ENCODE measurements around the gene KIAA1755. TPM values are rescaled to one million over a fixed set of nuclear protein-coding genes. Genes with fewer than 3 reads are reported as not detected.

KIAA1755 gene
- polyA plus RNA-seq, 1 donor from 2014 or later = not detected

DNA sequence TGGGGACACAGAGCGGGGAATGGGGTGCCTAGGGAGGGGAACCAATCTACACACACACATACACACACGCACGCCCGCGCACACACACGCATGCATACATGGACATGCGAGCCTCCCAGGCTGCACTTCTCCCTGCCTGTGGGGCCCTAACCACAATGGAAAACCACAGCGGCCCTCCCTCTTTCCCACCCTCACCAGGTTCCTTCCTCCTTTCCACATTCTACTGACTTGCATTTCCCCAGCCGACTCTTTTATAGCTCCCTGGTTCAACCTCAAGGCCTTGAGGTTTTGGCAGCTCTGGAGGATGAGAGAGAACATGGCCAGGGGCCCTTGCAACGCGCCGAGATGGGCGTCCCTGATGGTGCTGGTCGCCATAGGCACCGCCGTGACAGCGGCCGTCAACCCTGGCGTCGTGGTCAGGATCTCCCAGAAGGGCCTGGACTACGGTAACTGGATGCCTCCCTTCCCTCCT is 43.4 kb upstream of the KIAA1755 start, which contains the start of gene BPI:
TSS of gene BPI (plus strand) at position 249 of the 472 bp plus-strand sequence. CDS start at position 317, 68 bp downstream.
- Histone ChIP-seq H3K36me3 (ENCODE audit: insufficient read depth, low read length) (no peaks in the 10 kb centered on the region), H3K9ac (ENCODE audit: low read length) (no peak within 1 kb of the TSS), H3K27me3 (ENCODE audit: insufficient read depth, low read depth, low read length) (no peaks in the 10 kb centered on the region), H3K79me2 (replicated peaks; ENCODE audit: insufficient read depth, low read length) (no peaks in the 10 kb centered on the region), H3K9me2 (ENCODE audit: insufficient read depth, low read length) (no peaks in the 10 kb centered on the region), H4K20me1 (ENCODE audit: insufficient read depth) (no peaks in the 10 kb centered on the region), H3F3A (ENCODE audit: insufficient read depth, low read length, poor library complexity, severe bottlenecking) (no peaks in the 10 kb centered on the region), H2AFZ (ENCODE audit: low read depth, low read length) (no peak within 1 kb of the TSS), H3K27ac (ENCODE audit: low read length) (no peak within 1 kb of the TSS), H3K4me3 (ENCODE audit: low read length) (peak within 1 kb of the TSS; percentile 34), H3K9me3 (ENCODE audit: low read length) (no peaks in the 10 kb centered on the region), H3K4me2 (ENCODE audit: low read length) (no peak within 1 kb of the TSS)
- TF ChIP-seq POLR2AphosphoS5 (IDR thresholded peaks at IDR 0.05) (no peak), EP300 (conservative IDR thresholded peaks at IDR 0.05; ENCODE audit: poor library complexity, severe bottlenecking) (no peak), SMC3 (conservative IDR thresholded peaks at IDR 0.05; ENCODE audit: poor library complexity) (no peak), TAF1 (IDR thresholded peaks at IDR 0.05; ENCODE audit: low read depth) (no peak), MXI1 (conservative IDR thresholded peaks at IDR 0.05; ENCODE audit: poor library complexity, severe bottlenecking) (no peak), EZH2 (IDR thresholded peaks at IDR 0.05; ENCODE audit: borderline replicate concordance, insufficient read depth, low read length, poor library complexity, severe bottlenecking) (no peak), RAD21 (conservative IDR thresholded peaks at IDR 0.05) (no peak)
- TF ChIP-seq, protein P1, sequence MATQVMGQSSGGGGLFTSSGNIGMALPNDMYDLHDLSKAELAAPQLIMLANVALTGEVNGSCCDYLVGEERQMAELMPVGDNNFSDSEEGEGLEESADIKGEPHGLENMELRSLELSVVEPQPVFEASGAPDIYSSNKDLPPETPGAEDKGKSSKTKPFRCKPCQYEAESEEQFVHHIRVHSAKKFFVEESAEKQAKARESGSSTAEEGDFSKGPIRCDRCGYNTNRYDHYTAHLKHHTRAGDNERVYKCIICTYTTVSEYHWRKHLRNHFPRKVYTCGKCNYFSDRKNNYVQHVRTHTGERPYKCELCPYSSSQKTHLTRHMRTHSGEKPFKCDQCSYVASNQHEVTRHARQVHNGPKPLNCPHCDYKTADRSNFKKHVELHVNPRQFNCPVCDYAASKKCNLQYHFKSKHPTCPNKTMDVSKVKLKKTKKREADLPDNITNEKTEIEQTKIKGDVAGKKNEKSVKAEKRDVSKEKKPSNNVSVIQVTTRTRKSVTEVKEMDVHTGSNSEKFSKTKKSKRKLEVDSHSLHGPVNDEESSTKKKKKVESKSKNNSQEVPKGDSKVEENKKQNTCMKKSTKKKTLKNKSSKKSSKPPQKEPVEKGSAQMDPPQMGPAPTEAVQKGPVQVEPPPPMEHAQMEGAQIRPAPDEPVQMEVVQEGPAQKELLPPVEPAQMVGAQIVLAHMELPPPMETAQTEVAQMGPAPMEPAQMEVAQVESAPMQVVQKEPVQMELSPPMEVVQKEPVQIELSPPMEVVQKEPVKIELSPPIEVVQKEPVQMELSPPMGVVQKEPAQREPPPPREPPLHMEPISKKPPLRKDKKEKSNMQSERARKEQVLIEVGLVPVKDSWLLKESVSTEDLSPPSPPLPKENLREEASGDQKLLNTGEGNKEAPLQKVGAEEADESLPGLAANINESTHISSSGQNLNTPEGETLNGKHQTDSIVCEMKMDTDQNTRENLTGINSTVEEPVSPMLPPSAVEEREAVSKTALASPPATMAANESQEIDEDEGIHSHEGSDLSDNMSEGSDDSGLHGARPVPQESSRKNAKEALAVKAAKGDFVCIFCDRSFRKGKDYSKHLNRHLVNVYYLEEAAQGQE (IDR thresholded peaks at IDR 0.05; ENCODE audit: borderline replicate concordance) = no peak
- TF ChIP-seq, protein P2, sequence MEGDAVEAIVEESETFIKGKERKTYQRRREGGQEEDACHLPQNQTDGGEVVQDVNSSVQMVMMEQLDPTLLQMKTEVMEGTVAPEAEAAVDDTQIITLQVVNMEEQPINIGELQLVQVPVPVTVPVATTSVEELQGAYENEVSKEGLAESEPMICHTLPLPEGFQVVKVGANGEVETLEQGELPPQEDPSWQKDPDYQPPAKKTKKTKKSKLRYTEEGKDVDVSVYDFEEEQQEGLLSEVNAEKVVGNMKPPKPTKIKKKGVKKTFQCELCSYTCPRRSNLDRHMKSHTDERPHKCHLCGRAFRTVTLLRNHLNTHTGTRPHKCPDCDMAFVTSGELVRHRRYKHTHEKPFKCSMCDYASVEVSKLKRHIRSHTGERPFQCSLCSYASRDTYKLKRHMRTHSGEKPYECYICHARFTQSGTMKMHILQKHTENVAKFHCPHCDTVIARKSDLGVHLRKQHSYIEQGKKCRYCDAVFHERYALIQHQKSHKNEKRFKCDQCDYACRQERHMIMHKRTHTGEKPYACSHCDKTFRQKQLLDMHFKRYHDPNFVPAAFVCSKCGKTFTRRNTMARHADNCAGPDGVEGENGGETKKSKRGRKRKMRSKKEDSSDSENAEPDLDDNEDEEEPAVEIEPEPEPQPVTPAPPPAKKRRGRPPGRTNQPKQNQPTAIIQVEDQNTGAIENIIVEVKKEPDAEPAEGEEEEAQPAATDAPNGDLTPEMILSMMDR (IDR thresholded peaks at IDR 0.05; ENCODE audit: poor library complexity, severe bottlenecking) = no peak

DNA sequence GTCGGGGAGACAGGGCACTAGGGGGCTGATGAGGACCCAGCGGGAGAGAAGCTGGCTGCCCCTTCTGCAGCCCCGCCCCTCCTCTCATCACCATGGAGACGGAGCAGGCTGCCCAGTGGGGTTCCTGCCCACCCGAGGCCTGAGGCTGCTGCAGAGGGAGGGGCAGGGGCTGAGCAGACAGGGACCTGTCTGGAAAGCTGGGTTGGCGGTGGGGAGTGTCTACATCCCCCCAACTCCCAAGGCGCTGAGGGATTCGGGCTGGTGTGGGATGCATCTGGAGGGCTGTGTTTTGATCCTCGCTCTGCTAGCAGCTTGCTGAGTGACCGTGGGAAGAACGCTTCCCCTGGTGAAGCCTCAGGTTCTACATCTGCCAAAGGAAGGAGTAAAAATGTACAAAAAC is 42.3 kb upstream of the KIAA1755 start:
- Histone ChIP-seq H3K9me3 (ENCODE audit: low read length) (no peaks in the 10 kb centered on the region), H3K27me3 (ENCODE audit: insufficient read depth, low read depth, low read length) (no peaks in the 10 kb centered on the region), H2AFZ (ENCODE audit: low read depth, low read length) (no peak overlapping the region), H3K9ac (ENCODE audit: low read length) (no peak overlapping the region), H3K4me3 (ENCODE audit: low read length) (peak overlapping the region; percentile 34), H3F3A (ENCODE audit: insufficient read depth, low read length, poor library complexity, severe bottlenecking) (no peaks in the 10 kb centered on the region), H4K20me1 (ENCODE audit: insufficient read depth) (no peaks in the 10 kb centered on the region), H3K27ac (ENCODE audit: low read length) (no peak overlapping the region), H3K4me2 (ENCODE audit: low read length) (no peak overlapping the region), H3K9me2 (ENCODE audit: insufficient read depth, low read length) (no peaks in the 10 kb centered on the region), H3K79me2 (replicated peaks; ENCODE audit: insufficient read depth, low read length) (no peaks in the 10 kb centered on the region), H3K36me3 (ENCODE audit: insufficient read depth, low read length) (no peaks in the 10 kb centered on the region)
- TF ChIP-seq EZH2 (IDR thresholded peaks at IDR 0.05; ENCODE audit: borderline replicate concordance, insufficient read depth, low read length, poor library complexity, severe bottlenecking) = no peak
- TF ChIP-seq TAF1 (IDR thresholded peaks at IDR 0.05; ENCODE audit: low read depth) = no peak
- TF ChIP-seq SMC3 (conservative IDR thresholded peaks at IDR 0.05; ENCODE audit: poor library complexity) = no peak
- no peak for TF ChIP-seq RAD21 (conservative IDR thresholded peaks at IDR 0.05)
- TF ChIP-seq, protein P1 (IDR thresholded peaks at IDR 0.05; ENCODE audit: borderline replicate concordance) = no peak
- TF ChIP-seq, protein P2 (IDR thresholded peaks at IDR 0.05; ENCODE audit: poor library complexity, severe bottlenecking) = no peak
- TF ChIP-seq EP300 (conservative IDR thresholded peaks at IDR 0.05; ENCODE audit: poor library complexity, severe bottlenecking) = no peak
- TF ChIP-seq MXI1 (conservative IDR thresholded peaks at IDR 0.05; ENCODE audit: poor library complexity, severe bottlenecking) = no peak
- TF ChIP-seq POLR2AphosphoS5 (IDR thresholded peaks at IDR 0.05) = no peak

Measured in neural cell (in vitro differentiated cells).